Measurements from ENCODE around the gene TAS1R2.

DNA sequence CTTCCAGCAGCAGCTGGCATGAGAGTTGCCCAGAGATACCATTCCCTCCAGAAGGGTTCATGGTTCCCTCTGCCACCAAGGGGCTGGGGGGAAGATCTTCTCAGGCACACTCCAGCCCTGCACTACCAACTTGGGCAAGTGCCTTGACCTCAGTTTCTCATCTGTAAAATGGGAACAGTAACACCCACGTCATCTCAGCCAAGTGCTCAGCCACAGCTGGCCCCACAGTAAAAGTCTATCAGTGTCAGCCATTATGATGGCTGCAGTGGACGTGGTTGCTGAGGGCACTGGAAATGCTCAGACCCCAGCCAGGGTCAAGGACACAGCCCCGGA lies 16.3 kb upstream of the TAS1R2 start:
- TF ChIP-seq, protein P1, sequence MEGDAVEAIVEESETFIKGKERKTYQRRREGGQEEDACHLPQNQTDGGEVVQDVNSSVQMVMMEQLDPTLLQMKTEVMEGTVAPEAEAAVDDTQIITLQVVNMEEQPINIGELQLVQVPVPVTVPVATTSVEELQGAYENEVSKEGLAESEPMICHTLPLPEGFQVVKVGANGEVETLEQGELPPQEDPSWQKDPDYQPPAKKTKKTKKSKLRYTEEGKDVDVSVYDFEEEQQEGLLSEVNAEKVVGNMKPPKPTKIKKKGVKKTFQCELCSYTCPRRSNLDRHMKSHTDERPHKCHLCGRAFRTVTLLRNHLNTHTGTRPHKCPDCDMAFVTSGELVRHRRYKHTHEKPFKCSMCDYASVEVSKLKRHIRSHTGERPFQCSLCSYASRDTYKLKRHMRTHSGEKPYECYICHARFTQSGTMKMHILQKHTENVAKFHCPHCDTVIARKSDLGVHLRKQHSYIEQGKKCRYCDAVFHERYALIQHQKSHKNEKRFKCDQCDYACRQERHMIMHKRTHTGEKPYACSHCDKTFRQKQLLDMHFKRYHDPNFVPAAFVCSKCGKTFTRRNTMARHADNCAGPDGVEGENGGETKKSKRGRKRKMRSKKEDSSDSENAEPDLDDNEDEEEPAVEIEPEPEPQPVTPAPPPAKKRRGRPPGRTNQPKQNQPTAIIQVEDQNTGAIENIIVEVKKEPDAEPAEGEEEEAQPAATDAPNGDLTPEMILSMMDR (IDR thresholded peaks at IDR 0.05), result no peak
- TF ChIP-seq RAD21 (IDR thresholded peaks at IDR 0.05; ENCODE audit: low read length) (no peak), MEF2A (IDR thresholded peaks at IDR 0.05; ENCODE audit: borderline replicate concordance, low read depth) (no peak)
- TF ChIP-seq, protein P2, sequence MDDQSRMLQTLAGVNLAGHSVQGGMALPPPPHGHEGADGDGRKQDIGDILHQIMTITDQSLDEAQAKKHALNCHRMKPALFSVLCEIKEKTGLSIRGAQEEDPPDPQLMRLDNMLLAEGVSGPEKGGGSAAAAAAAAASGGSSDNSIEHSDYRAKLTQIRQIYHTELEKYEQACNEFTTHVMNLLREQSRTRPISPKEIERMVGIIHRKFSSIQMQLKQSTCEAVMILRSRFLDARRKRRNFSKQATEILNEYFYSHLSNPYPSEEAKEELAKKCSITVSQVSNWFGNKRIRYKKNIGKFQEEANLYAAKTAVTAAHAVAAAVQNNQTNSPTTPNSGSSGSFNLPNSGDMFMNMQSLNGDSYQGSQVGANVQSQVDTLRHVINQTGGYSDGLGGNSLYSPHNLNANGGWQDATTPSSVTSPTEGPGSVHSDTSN (IDR thresholded peaks at IDR 0.05), result no peak
